ENCODE data around the gene HEPHL1.

- TF ChIP-seq, protein P1, sequence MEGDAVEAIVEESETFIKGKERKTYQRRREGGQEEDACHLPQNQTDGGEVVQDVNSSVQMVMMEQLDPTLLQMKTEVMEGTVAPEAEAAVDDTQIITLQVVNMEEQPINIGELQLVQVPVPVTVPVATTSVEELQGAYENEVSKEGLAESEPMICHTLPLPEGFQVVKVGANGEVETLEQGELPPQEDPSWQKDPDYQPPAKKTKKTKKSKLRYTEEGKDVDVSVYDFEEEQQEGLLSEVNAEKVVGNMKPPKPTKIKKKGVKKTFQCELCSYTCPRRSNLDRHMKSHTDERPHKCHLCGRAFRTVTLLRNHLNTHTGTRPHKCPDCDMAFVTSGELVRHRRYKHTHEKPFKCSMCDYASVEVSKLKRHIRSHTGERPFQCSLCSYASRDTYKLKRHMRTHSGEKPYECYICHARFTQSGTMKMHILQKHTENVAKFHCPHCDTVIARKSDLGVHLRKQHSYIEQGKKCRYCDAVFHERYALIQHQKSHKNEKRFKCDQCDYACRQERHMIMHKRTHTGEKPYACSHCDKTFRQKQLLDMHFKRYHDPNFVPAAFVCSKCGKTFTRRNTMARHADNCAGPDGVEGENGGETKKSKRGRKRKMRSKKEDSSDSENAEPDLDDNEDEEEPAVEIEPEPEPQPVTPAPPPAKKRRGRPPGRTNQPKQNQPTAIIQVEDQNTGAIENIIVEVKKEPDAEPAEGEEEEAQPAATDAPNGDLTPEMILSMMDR (IDR thresholded peaks at IDR 0.05; ENCODE audit: low read length): no peak
- no peak for TF ChIP-seq EZH2 (IDR thresholded peaks at IDR 0.05; ENCODE audit: borderline replicate concordance, low read length)
Measured at GRCh38 chr11:94068764-94069163, 47.6 kb downstream of the HEPHL1 start.

Measured in OCI-LY1 (cell line).